A549 (cell line): ENCODE data around the gene ATG101.

Experiments
- EP300 ChIP-seq, 2 experiments: fragments of >200 bp; sonication (Bioruptor Twin); formaldehyde crosslinking; IDR thresholded peaks; 2 replicates in 1 of 2; 3 replicates in 1 of 2; pipeline ENCODE4 v1.6.1; 2016 to 2017
- POLR2A ChIP-seq: IDR thresholded peaks from 2 replicates; pipeline ENCODE4 v1.6.1; 2012; ENCODE audit warnings: mild to moderate bottlenecking, low read length
- ZNF302 ChIP-seq: fragments of 250-450 bp; sonication (Bioruptor Pico); IDR thresholded peaks from 2 replicates; pipeline ENCODE4 v1.9.0; 2021; ENCODE audit warnings: inconsistent platforms, mild to moderate bottlenecking, moderate library complexity

DNA sequence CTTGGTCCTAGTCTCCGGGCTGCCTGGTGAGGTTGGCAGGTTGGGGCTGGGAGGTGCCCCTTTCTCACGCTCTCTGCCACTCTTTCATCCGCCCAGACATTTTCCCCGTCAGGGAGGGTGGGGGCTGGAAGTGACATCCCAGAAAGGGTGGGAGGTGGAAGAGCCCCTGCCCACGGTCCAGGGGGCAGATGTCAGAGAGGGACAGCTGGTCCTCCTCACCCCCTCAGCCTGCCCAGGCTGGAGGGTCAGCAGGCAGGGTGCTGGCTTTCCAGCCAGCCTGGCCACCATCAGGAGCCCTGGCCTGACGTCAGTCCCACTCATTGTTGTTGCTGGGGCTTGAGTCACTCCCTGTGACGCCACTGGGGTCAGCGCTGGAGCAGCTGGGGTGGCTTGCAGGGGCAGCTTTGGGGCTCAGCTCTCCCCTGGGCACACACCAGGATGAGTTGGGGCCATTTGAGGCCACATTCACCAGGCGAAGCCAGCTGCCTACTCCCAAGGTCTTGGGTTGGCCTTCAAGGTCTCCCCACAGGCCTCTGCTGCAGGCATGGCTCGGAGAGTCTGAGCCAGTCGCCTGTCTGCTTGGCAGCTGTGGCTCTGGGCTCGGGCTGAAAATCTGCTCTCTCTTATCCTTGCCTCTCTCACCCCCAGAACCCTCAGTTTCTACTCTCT is 5.7 kb upstream of the ATG101 start:
- TF ChIP-seq POLR2A (no peak), ZNF302 (CRISPR knock-in tag) (no peak), EP300 (IDR thresholded peaks at IDR 0.05) (no peak)
